SH-SY5Y (cell line): ENCODE results near the gene IMPG1.

Experiments used
- GATA2 ChIP-seq: IDR thresholded peaks from 2 replicates; pipeline ENCODE4 v1.6.1; 2011; ENCODE audit warnings: mild to moderate bottlenecking, low read depth, low read length
- GATA3 ChIP-seq: IDR thresholded peaks from 2 replicates; pipeline ENCODE4 v1.6.1; 2011; ENCODE audit warnings: low read depth, mild to moderate bottlenecking, low read length, moderate library complexity

DNA sequence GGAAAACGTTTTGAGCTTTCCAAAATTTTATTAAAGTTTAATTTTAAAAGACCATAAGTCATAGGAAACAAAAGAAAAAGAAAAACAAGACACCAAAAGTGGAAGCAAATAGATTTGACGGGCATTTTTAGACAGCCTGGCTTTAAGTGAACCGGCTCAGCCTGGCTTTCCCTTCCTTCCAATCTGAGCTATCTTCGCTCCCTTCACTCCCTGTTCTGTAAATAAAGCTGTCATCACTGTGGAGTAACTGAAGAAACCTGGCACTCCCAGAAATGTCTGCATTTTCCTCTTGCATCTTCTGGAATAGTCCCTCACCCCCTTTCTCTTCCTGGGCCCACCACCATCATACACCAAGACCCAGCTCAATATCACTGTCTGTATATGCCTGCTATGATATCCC lies 131.9 kb downstream of the IMPG1 start:
- no peak for TF ChIP-seq GATA3
- TF ChIP-seq GATA2 = no peak
